ENCODE data around the gene TTC7B. TPM values are rescaled to one million over a fixed set of nuclear protein-coding genes. Genes with fewer than 3 reads are reported as not detected.

The TTC7B gene
- total RNA-seq, 1 donor from 2014 or later, result 6.1 TPM

- no peak for DNase-seq (ENCODE audit: low spot score)
- H3K9me3 Mint-ChIP-seq, result no peaks in the 10 kb centered on the region
- H3K27ac Mint-ChIP-seq, result no peak overlapping the region
- peaks cover 4% of the 10 kb centered on the region for H3K27me3 Mint-ChIP-seq (ENCODE audit: low read depth)
- peaks cover 6% of the 10 kb centered on the region for H3K4me1 Mint-ChIP-seq (ENCODE audit: low read depth)
- H3K36me3 Mint-ChIP-seq (ENCODE audit: low read depth), result no peaks in the 10 kb centered on the region
- intact Hi-C loops (cut with micrococcal nuclease), result no loop called here
- H3K4me3 Mint-ChIP-seq (ENCODE audit: low read depth), result no peak overlapping the region
Observed at GRCh38 chr14:90695997-90696660, 120.1 kb downstream of the TTC7B start.

DNA sequence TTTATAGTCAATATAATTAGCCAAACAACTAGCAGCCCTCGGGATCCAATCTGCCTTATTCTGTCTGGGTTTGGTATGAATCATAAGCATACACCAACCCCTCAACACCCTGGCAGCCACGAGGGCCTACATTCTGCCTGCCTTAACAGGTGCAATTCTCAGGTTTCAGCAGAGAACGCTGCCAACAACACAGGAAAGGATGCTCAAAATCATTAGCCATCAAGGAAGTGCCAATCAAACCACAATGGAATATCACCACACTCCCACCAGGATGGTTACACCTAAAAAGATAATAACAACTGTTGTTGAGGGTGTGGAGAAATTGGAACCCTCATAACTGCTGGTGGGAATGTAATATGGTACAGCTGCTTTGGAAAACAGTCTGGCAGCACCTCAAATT is 122.8 kb downstream of the TTC7B start:
- H3K4me3 Mint-ChIP-seq (ENCODE audit: low read depth), result no peak overlapping the region
- H3K27me3 Mint-ChIP-seq (ENCODE audit: low read depth), result peaks cover 6% of the 10 kb centered on the region
- no peaks in the 10 kb centered on the region for H3K36me3 Mint-ChIP-seq (ENCODE audit: low read depth)
- intact Hi-C loops (cut with micrococcal nuclease), result no loop called here
- no peak overlapping the region for H3K27ac Mint-ChIP-seq
- H3K9me3 Mint-ChIP-seq, result no peaks in the 10 kb centered on the region
- H3K4me1 Mint-ChIP-seq (ENCODE audit: low read depth), result peaks cover 6% of the 10 kb centered on the region
- no peak for DNase-seq (ENCODE audit: low spot score)

DNA sequence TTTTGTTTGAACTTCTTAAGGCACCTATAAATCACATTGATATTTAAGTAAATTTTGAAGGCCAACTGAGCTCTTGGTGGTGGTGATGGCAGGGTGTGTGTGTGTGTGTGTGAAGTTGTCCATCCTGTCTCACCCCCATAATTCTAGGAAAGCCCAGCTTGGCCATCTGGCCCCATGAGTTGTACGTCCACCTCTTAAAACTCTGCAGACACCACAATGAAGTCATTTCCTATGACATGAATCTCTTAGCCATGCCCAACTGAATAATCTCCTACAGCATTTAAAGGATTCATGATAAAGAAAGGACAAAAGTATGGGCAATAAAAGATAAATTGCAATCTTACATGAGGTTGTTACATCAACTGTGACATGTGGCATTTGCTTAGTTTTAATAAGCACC is 123.4 kb downstream of the TTC7B start:
- intact Hi-C loops (cut with micrococcal nuclease), result no loop called here

GRCh38 chr14:90692061-90692460 is 124.2 kb downstream of the TTC7B start:
- DNase-seq (ENCODE audit: low spot score), result no peak

More for the DNA sequence above, 123.4 kb downstream of the TTC7B start:
- no peak overlapping the region for H3K27ac Mint-ChIP-seq
- no peaks in the 10 kb centered on the region for H3K9me3 Mint-ChIP-seq
- H3K4me1 Mint-ChIP-seq (ENCODE audit: low read depth), result peaks cover 6% of the 10 kb centered on the region
- no peak for DNase-seq (ENCODE audit: low spot score)
- no peaks in the 10 kb centered on the region for H3K36me3 Mint-ChIP-seq (ENCODE audit: low read depth)
- no peak overlapping the region for H3K4me3 Mint-ChIP-seq (ENCODE audit: low read depth)
- H3K27me3 Mint-ChIP-seq (ENCODE audit: low read depth), result peaks cover 6% of the 10 kb centered on the region

DNA sequence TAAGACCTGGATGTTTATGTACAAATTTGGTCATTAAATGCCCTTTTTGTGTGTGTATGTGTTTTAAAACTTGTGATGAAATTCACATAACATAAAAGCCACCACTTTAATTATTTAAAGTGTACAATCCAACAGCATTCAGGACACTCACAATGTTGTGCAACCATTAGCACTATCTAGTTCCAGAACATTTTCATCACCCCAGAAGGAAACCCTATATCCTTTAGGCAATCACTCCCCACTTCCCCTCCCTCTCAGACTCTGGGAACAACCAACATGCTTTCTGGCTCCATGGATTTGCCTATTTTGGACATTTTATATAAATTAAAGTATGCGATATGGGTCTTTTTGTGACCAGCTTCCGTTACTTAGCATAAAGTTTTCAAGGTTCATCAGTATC is 124.6 kb downstream of the TTC7B start:
- no peak for DNase-seq (ENCODE audit: low spot score)
- Mint-ChIP-seq H3K36me3 (ENCODE audit: low read depth) (no peaks in the 10 kb centered on the region), H3K27me3 (ENCODE audit: low read depth) (peaks cover 11% of the 10 kb centered on the region), H3K4me1 (ENCODE audit: low read depth) (peaks cover 3% of the 10 kb centered on the region), H3K9me3 (no peaks in the 10 kb centered on the region), H3K4me3 (ENCODE audit: low read depth) (no peak overlapping the region), H3K27ac (no peak overlapping the region)
- intact Hi-C loops (cut with micrococcal nuclease), result no loop called here

More at GRCh38 chr14:90692061-90692460, 124.2 kb downstream of the TTC7B start:
- Mint-ChIP-seq H3K4me3 (ENCODE audit: low read depth) (no peak overlapping the region), H3K36me3 (ENCODE audit: low read depth) (no peaks in the 10 kb centered on the region), H3K27me3 (ENCODE audit: low read depth) (peaks cover 11% of the 10 kb centered on the region), H3K9me3 (no peaks in the 10 kb centered on the region), H3K4me1 (ENCODE audit: low read depth) (peaks cover 3% of the 10 kb centered on the region), H3K27ac (no peak overlapping the region)
- intact Hi-C loops (cut with micrococcal nuclease), result no loop called here

DNA sequence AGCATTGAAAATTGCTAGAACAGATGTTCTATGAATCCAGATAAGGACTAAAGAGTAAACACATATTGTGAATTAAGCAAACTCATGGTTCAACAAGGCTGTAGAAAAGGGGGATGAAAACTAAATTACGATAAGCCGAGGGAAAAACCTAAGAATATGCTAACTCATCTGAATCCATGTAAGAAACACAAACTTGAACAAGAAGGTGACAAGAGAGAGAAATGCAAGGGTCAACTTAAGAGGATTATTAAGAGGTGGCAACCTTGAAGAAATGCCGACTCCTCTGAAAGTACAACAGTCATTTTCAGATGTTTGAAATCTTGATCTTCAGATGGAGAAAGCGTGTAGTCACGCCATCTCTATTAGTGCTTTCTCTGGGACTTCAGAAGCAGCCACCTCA is 128.6 kb downstream of the TTC7B start:
- Mint-ChIP-seq H3K27ac (no peak overlapping the region), H3K9me3 (no peaks in the 10 kb centered on the region), H3K36me3 (ENCODE audit: low read depth) (no peaks in the 10 kb centered on the region), H3K4me3 (ENCODE audit: low read depth) (no peak overlapping the region), H3K4me1 (ENCODE audit: low read depth) (no peaks in the 10 kb centered on the region), H3K27me3 (ENCODE audit: low read depth) (peaks cover 23% of the 10 kb centered on the region)
- no peak for DNase-seq (ENCODE audit: low spot score)
- intact Hi-C loops (cut with micrococcal nuclease), result no loop called here

DNA sequence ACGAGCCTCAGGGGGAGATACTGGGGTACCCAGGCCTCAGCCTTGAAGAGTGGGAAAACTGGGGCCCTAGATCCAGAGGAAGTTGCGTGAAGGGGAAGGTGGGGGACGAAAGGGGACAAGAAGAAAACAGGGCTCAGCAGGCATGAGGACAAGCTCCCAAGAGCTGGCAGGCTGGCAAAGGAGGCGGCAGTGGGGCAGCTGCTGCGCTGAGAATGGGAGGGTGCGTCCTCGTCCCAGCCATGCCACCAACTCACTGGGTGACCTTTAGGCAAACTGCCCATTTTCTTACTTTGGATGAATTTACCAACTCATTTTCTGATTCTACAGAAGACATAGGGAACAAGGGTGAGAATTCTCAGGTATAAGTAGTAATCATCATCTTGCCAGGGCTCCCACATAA is 133.6 kb downstream of the TTC7B start:
- H3K27ac Mint-ChIP-seq, result no peak overlapping the region
- intact Hi-C loops (cut with micrococcal nuclease), result no loop called here
- no peaks in the 10 kb centered on the region for H3K9me3 Mint-ChIP-seq
- peaks cover 20% of the 10 kb centered on the region for H3K27me3 Mint-ChIP-seq (ENCODE audit: low read depth)
- H3K4me1 Mint-ChIP-seq (ENCODE audit: low read depth), result peaks cover 15% of the 10 kb centered on the region
- H3K36me3 Mint-ChIP-seq (ENCODE audit: low read depth), result no peaks in the 10 kb centered on the region
- no peak overlapping the region for H3K4me3 Mint-ChIP-seq (ENCODE audit: low read depth)
- no peak for DNase-seq (ENCODE audit: low spot score)

- no peaks in the 10 kb centered on the region for H3K9me3 Mint-ChIP-seq
- intact Hi-C loops (cut with micrococcal nuclease), result no loop called here
- H3K4me1 Mint-ChIP-seq (ENCODE audit: low read depth), result peaks cover 22% of the 10 kb centered on the region
- no peak for DNase-seq (ENCODE audit: low spot score)
- no peaks in the 10 kb centered on the region for H3K36me3 Mint-ChIP-seq (ENCODE audit: low read depth)
- H3K27me3 Mint-ChIP-seq (ENCODE audit: low read depth), result peaks cover 15% of the 10 kb centered on the region
- no peak overlapping the region for H3K4me3 Mint-ChIP-seq (ENCODE audit: low read depth)
- H3K27ac Mint-ChIP-seq, result no peak overlapping the region
Observed at GRCh38 chr14:90681929-90682328, 134.3 kb downstream of the TTC7B start.

DNA sequence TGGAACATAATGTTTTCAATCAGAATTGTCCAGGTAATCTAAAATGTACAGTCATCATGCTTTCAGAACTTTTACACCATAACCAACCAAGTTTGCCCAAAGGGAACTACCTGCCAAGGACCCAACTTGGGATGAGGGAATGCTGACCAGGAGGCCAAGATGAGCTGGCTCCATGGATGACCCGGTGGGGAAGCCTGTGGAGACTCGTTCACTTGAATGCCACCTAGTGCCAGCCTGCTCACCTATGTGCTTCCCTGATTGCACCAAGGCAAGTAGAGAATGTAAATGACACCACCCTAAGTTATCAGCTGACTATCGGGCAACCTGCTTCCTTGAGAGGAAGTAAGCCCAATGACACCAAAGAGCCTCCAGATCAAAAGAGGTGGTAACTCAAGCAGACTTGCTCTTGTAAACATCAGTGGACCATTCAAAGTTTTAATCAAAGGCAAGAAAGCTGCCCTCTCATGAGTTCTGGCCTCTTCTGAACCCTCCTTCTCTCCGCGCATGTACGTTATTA is 137.3 kb downstream of the TTC7B start:
- Mint-ChIP-seq H3K4me1 (ENCODE audit: low read depth) (peaks cover 40% of the 10 kb centered on the region), H3K4me3 (ENCODE audit: low read depth) (no peak overlapping the region), H3K27me3 (ENCODE audit: low read depth) (peaks cover 3% of the 10 kb centered on the region), H3K9me3 (no peaks in the 10 kb centered on the region), H3K36me3 (ENCODE audit: low read depth) (no peaks in the 10 kb centered on the region), H3K27ac (peak overlapping the region; percentile 16)
- intact Hi-C loops (cut with micrococcal nuclease), result loop anchor here (5.0 kb wide), 1 partner anchor 282 kb away; the partner anchor contains the start of gene CALM1
- DNase-seq (ENCODE audit: low spot score), result no peak

GRCh38 chr14:90678420-90678819 is 137.8 kb downstream of the TTC7B start:
- H3K4me3 Mint-ChIP-seq (ENCODE audit: low read depth), result no peak overlapping the region
- peak overlapping the region; percentile 38 for H3K27ac Mint-ChIP-seq
- no peaks in the 10 kb centered on the region for H3K36me3 Mint-ChIP-seq (ENCODE audit: low read depth)
- intact Hi-C loops (cut with micrococcal nuclease), result loop anchor here (5.0 kb wide), 1 partner anchor 281 kb away; the partner anchor contains the start of gene CALM1
- H3K9me3 Mint-ChIP-seq, result no peaks in the 10 kb centered on the region
- DNase-seq (ENCODE audit: low spot score), result no peak
- peaks cover 40% of the 10 kb centered on the region for H3K4me1 Mint-ChIP-seq (ENCODE audit: low read depth)
- H3K27me3 Mint-ChIP-seq (ENCODE audit: low read depth), result peaks cover 3% of the 10 kb centered on the region

DNA sequence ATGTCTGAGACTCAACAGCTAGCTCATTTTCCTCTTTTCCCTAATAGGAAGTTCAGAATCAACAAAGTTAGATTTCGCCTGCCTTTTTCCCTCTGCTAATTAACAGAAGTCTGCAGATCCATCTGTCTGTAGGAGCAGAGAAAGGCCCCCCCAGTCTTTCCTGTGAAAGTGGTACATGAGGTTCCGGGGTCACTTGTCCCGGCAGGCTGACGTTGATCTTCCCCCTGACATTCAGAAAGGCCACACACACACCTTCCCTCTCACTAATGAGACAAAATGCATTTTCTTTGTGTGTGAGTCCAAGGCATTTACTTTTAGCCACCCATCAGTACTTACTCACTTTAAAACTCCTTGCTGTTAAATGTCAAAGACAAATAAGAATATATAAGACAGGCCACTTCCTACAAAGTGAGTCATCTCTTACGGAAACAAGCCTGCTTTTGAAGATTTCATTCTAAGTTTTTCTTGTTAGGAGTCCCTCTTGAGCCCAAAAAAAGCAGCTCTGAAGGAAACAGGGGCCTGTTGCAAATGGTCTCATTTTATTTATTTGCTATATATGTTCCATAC is 138.7 kb downstream of the TTC7B start:
- Mint-ChIP-seq H3K9me3 (no peaks in the 10 kb centered on the region), H3K4me1 (ENCODE audit: low read depth) (peaks cover 40% of the 10 kb centered on the region), H3K4me3 (ENCODE audit: low read depth) (peak overlapping the region; percentile 59), H3K36me3 (ENCODE audit: low read depth) (no peaks in the 10 kb centered on the region), H3K27me3 (ENCODE audit: low read depth) (peaks cover 3% of the 10 kb centered on the region), H3K27ac (peak overlapping the region; percentile 92)
- intact Hi-C loops (cut with micrococcal nuclease), result loop anchor here (1.0 to 5.0 kb wide), 3 partner anchors 19 to 280 kb away; partner anchors contain the start of gene CALM1
- DNase-seq (ENCODE audit: low spot score), result no peak

DNA sequence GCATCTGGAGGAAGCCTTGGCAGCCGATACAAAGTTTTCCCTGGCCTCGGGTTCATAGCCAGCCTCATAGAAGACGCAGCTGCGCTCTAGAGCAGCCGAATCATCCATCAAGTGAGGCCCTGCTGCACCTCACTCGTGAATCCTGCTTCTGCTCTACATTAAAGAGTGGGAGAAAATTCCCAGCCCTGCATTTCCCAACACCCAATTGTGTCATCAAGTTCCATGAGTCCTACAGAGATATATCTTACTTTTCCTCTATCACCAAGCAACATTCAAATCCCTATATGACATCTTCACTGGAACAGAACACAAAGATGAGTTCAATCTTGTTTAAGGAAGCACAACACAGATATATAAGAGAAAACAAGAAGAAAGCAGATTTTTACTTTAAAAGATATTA is 139.3 kb downstream of the TTC7B start:
- no peak for DNase-seq (ENCODE audit: low spot score)
- Mint-ChIP-seq H3K4me3 (ENCODE audit: low read depth) (no peak overlapping the region), H3K36me3 (ENCODE audit: low read depth) (no peaks in the 10 kb centered on the region), H3K27me3 (ENCODE audit: low read depth) (peaks cover 3% of the 10 kb centered on the region), H3K27ac (peak overlapping the region; percentile 51), H3K9me3 (no peaks in the 10 kb centered on the region), H3K4me1 (ENCODE audit: low read depth) (peaks cover 40% of the 10 kb centered on the region)
- intact Hi-C loops (cut with micrococcal nuclease), result loop anchor here (1.0 to 5.0 kb wide), 3 partner anchors 18 to 280 kb away; partner anchors contain the start of gene CALM1

GRCh38 chr14:90676356-90676755 is 139.9 kb downstream of the TTC7B start:
- Mint-ChIP-seq H3K27ac (peak overlapping the region; percentile 46), H3K4me1 (ENCODE audit: low read depth) (peaks cover 40% of the 10 kb centered on the region), H3K36me3 (ENCODE audit: low read depth) (no peaks in the 10 kb centered on the region), H3K27me3 (ENCODE audit: low read depth) (peaks cover 3% of the 10 kb centered on the region), H3K9me3 (no peaks in the 10 kb centered on the region), H3K4me3 (ENCODE audit: low read depth) (no peak overlapping the region)
- intact Hi-C loops (cut with micrococcal nuclease), result loop anchor here (2.0 to 5.0 kb wide), 2 partner anchors 18 to 279 kb away; partner anchors contain the start of gene CALM1
- DNase-seq (ENCODE audit: low spot score), result no peak
